Fibroblast of pulmonary artery (primary cell): ENCODE results near the gene ZCCHC8.
"Not testable (repeated sequence)": the region's sequence is repeated elsewhere in the genome, so short reads cannot be mapped to it uniquely, and the experiment has no call there.

Experiments used
- DNase-seq: peaks from one replicate; pipeline ENCODE4 v3.0.0-alpha.2; 2010; ENCODE audit warnings: low read depth
- H3K4me3 ChIP-seq: replicated peaks from 2 replicates; pipeline ENCODE4 v1.5.1; 2011; ENCODE audit warnings: low read depth, mild to moderate bottlenecking, control low read depth, low read length, moderate library complexity
- CTCF ChIP-seq: IDR thresholded peaks from 2 replicates; pipeline ENCODE4 v1.5.1; 2011; ENCODE audit warnings: mild to moderate bottlenecking, control low read depth, low read length, inconsistent platforms; ENCODE audit errors: missing control alignments

Gene ZCCHC8

GRCh38 chr12:122499991-122500684 is 594 bp downstream of the ZCCHC8 start:
- peak; percentile 64 for DNase-seq
- peak overlapping the region; percentile 95 for H3K4me3 ChIP-seq
- no peak for TF ChIP-seq CTCF

GRCh38 chr12:122495258-122495657 is 5.5 kb downstream of the ZCCHC8 start:
- no peak overlapping the region for H3K4me3 ChIP-seq
- TF ChIP-seq CTCF = no peak
- no peak for DNase-seq

GRCh38 chr12:122493222-122493621 is 7.5 kb downstream of the ZCCHC8 start:
- not testable (repeated sequence) for DNase-seq, H3K4me3 ChIP-seq

- TF ChIP-seq CTCF = no peak
- no peak overlapping the region for H3K4me3 ChIP-seq
- DNase-seq = no peak
Observed at GRCh38 chr12:122491991-122492390, 8.7 kb downstream of the ZCCHC8 start.

- no peak for TF ChIP-seq CTCF
- H3K4me3 ChIP-seq = no peak overlapping the region
- no peak for DNase-seq
Observed at GRCh38 chr12:122489038-122489437, 11.7 kb downstream of the ZCCHC8 start.

GRCh38 chr12:122487807-122488206 is 12.9 kb downstream of the ZCCHC8 start:
- not testable (repeated sequence) for H3K4me3 ChIP-seq, DNase-seq

- TF ChIP-seq CTCF = no peak
- no peak for DNase-seq
- H3K4me3 ChIP-seq = no peak overlapping the region
Observed at GRCh38 chr12:122486805-122487426, 13.8 kb downstream of the ZCCHC8 start.

- not testable (repeated sequence) for H3K4me3 ChIP-seq, DNase-seq
Observed at GRCh38 chr12:122486360-122486759, 14.4 kb downstream of the ZCCHC8 start.

- not testable (repeated sequence) for DNase-seq, H3K4me3 ChIP-seq
Observed at GRCh38 chr12:122484385-122484784, 16.3 kb downstream of the ZCCHC8 start.
